Raji (cell line): ENCODE results near the gene GLI3.

Experiments
- POLR2A ChIP-seq: IDR thresholded peaks from 2 replicates; pipeline ENCODE4 v1.6.1; 2011; ENCODE audit warnings: low read depth, low read length, control low read depth; ENCODE audit not compliant: insufficient read depth

GLI3 gene

GRCh38 chr7:42236976-42237810 is at the start of gene GLI3:
Gene GLI3, minus strand, starts transcription at chr7:42237209. Its CDS starts 13,956 bp downstream, at chr7:42223253.
- no peak for TF ChIP-seq POLR2A

- no peak for TF ChIP-seq POLR2A
These were observed 48.4 kb upstream of the GLI3 start for GRCh38 chr7:42285383-42285824.

- no peak for TF ChIP-seq POLR2A
These were observed 46.5 kb upstream of the GLI3 start for GRCh38 chr7:42283553-42283952.

GRCh38 chr7:42278344-42278743 is 41.3 kb upstream of the GLI3 start:
- TF ChIP-seq POLR2A, result no peak

GRCh38 chr7:42274053-42274452 is 37.0 kb upstream of the GLI3 start:
- TF ChIP-seq POLR2A, result no peak

- TF ChIP-seq POLR2A, result no peak
These were observed 36.0 kb upstream of the GLI3 start for GRCh38 chr7:42272793-42273665.

- TF ChIP-seq POLR2A, result no peak
These were observed 32.2 kb upstream of the GLI3 start for GRCh38 chr7:42269161-42269560.

- no peak for TF ChIP-seq POLR2A
These were observed 27.7 kb upstream of the GLI3 start for GRCh38 chr7:42264702-42265101.

GRCh38 chr7:42263971-42264370 is 27.0 kb upstream of the GLI3 start:
- TF ChIP-seq POLR2A, result no peak

- no peak for TF ChIP-seq POLR2A
These were observed 26.0 kb upstream of the GLI3 start for GRCh38 chr7:42262964-42263363.

- TF ChIP-seq POLR2A, result no peak
These were observed 17.2 kb upstream of the GLI3 start for GRCh38 chr7:42254217-42254616.

GRCh38 chr7:42253316-42253715 is 16.3 kb upstream of the GLI3 start:
- TF ChIP-seq POLR2A, result no peak

GRCh38 chr7:42250411-42250810 is 13.4 kb upstream of the GLI3 start:
- no peak for TF ChIP-seq POLR2A

GRCh38 chr7:42248579-42248978 is 11.6 kb upstream of the GLI3 start:
- no peak for TF ChIP-seq POLR2A

- no peak for TF ChIP-seq POLR2A
These were observed 10.3 kb upstream of the GLI3 start for GRCh38 chr7:42247301-42247700.

- TF ChIP-seq POLR2A, result no peak
These were observed 7.8 kb upstream of the GLI3 start for GRCh38 chr7:42244828-42245227.
